GM15510 (cell line): ENCODE measurements around the gene SFTPA1.

ENCODE experiments used
- POLR2A ChIP-seq: IDR thresholded peaks from 3 replicates; pipeline ENCODE4 v1.6.1; 2011; ENCODE audit warnings: borderline replicate concordance; ENCODE audit not compliant: insufficient read length; ENCODE audit errors: extremely low read depth

The SFTPA1 gene

GRCh38 chr10:79608505-79609375 is 2.0 kb upstream of the SFTPA1 start:
- no peak for TF ChIP-seq POLR2A

- no peak for TF ChIP-seq POLR2A
Observed at GRCh38 chr10:79615577-79615976, 4.8 kb downstream of the SFTPA1 start.

- no peak for TF ChIP-seq POLR2A
Observed at GRCh38 chr10:79616164-79616563, 5.4 kb downstream of the SFTPA1 start.

GRCh38 chr10:79627075-79627474 is 16.3 kb downstream of the SFTPA1 start:
- TF ChIP-seq POLR2A = no peak

- no peak for TF ChIP-seq POLR2A
Observed at GRCh38 chr10:79628083-79628482, 17.3 kb downstream of the SFTPA1 start.

- no peak for TF ChIP-seq POLR2A
Observed at GRCh38 chr10:79628988-79629954, 18.5 kb downstream of the SFTPA1 start.

- no peak for TF ChIP-seq POLR2A
Observed at GRCh38 chr10:79629955-79630327, 19.2 kb downstream of the SFTPA1 start.

GRCh38 chr10:79638318-79638717 is 27.6 kb downstream of the SFTPA1 start:
- no peak for TF ChIP-seq POLR2A
